GM23338 (cell line): ENCODE data around the gene FCN2. TPM values are rescaled to one million over a fixed set of nuclear protein-coding genes. Genes with fewer than 3 reads are reported as not detected.

Experiments
- ATAC-seq: fragments of 200-7000 bp; cut with Tn5 transposase; 3 replicates; pipeline ENCODE4 v1.9.1; 2020
- DNase-seq: peaks from one replicate; pipeline ENCODE4 v3.0.0-alpha.2; 2015; ENCODE audit warnings: low spot score
- H2AFZ ChIP-seq: fragments of 200-600 bp; sonication (generic); 2 replicates; pipeline ENCODE4 v1.8.0; 2016; ENCODE audit warnings: antibody characterized with exemption, mild to moderate bottlenecking, moderate library complexity
- H3F3A ChIP-seq: fragments of 200-600 bp; sonication (generic); replicated peaks from 2 replicates; pipeline ENCODE4 v1.8.0; 2017; ENCODE audit warnings: antibody characterized with exemption, mixed run types, low read depth
- H3K27ac ChIP-seq: fragments of 200-600 bp; sonication (generic); 2 replicates; pipeline ENCODE4 v1.6.1; 2016; ENCODE audit warnings: low read depth
- H3K27me3 ChIP-seq: fragments of 200-600 bp; sonication (generic); 2 replicates; pipeline ENCODE4 v1.8.0; 2016; ENCODE audit warnings: mild to moderate bottlenecking, mixed run types, moderate library complexity; ENCODE audit not compliant: insufficient read depth
- H3K36me3 ChIP-seq: fragments of 200-600 bp; sonication (generic); 2 replicates; pipeline ENCODE4 v1.8.0; 2016; ENCODE audit warnings: mild to moderate bottlenecking; ENCODE audit not compliant: insufficient read depth
- H3K4me1 ChIP-seq: fragments of 200-600 bp; sonication (generic); 2 replicates; pipeline ENCODE4 v1.8.0; 2016; ENCODE audit warnings: mild to moderate bottlenecking, moderate library complexity; ENCODE audit not compliant: insufficient read depth
- H3K4me2 ChIP-seq: fragments of 200-600 bp; sonication (generic); 2 replicates; pipeline ENCODE4 v1.7.1; 2017; ENCODE audit warnings: mixed run types
- H3K4me3 ChIP-seq: fragments of 200-600 bp; sonication (generic); 2 replicates; pipeline ENCODE4 v1.6.1; 2016; ENCODE audit warnings: mixed run types
- H3K79me2 ChIP-seq: fragments of 200-600 bp; sonication (generic); replicated peaks from 2 replicates; pipeline ENCODE4 v1.8.0; 2017; ENCODE audit warnings: mild to moderate bottlenecking; ENCODE audit not compliant: insufficient read depth
- H3K9me2 ChIP-seq: fragments of 200-600 bp; sonication (generic); 2 replicates; pipeline ENCODE4 v1.8.0; 2017; ENCODE audit not compliant: insufficient read depth
- H4K20me1 ChIP-seq: fragments of 200-600 bp; sonication (generic); replicated peaks from 2 replicates; pipeline ENCODE4 v1.8.0; 2017; ENCODE audit warnings: mild to moderate bottlenecking; ENCODE audit not compliant: insufficient read depth
- H3K27ac Mint-ChIP-seq: 2 replicates; pipeline ENCODE4 v1.8.0; 2020; ENCODE audit warnings: inconsistent platforms, mild to moderate bottlenecking, moderate library complexity, mixed read lengths
- H3K27me3 Mint-ChIP-seq: 3 replicates; pipeline ENCODE4 v1.8.0; 2022; ENCODE audit warnings: low read depth, mild to moderate bottlenecking, moderate library complexity, mixed read lengths, inconsistent platforms; ENCODE audit not compliant: insufficient read depth, poor library complexity
- H3K36me3 Mint-ChIP-seq: 3 replicates; pipeline ENCODE4 v1.8.0; 2021; ENCODE audit warnings: low read depth, mild to moderate bottlenecking, inconsistent platforms, moderate library complexity, mixed read lengths
- H3K4me1 Mint-ChIP-seq: 3 replicates; pipeline ENCODE4 v1.8.0; 2020; ENCODE audit warnings: mild to moderate bottlenecking, inconsistent platforms, mixed read lengths
- H3K4me3 Mint-ChIP-seq: 3 replicates; pipeline ENCODE4 v1.8.0; 2021; ENCODE audit warnings: moderate library complexity, mild to moderate bottlenecking, inconsistent platforms, mixed read lengths
- H3K9me3 Mint-ChIP-seq: 3 replicates; pipeline ENCODE4 v1.8.0; 2020; ENCODE audit warnings: moderate library complexity, mild to moderate bottlenecking, inconsistent platforms, mixed read lengths
- CREB1 ChIP-seq: fragments of 250-450 bp; sonication (Bioruptor Pico); IDR thresholded peaks from 2 replicates; pipeline ENCODE4 v1.5.0; 2020; ENCODE audit warnings: low read depth, mild to moderate bottlenecking, moderate library complexity
- EZH2 ChIP-seq: fragments of 200-600 bp; sonication (generic); IDR thresholded peaks from one replicate; pipeline ENCODE4 v1.8.0; 2017; ENCODE audit warnings: antibody characterized with exemption, mild to moderate bottlenecking, low read depth; ENCODE audit not compliant: unreplicated experiment
- EZH2phosphoT487 ChIP-seq: fragments of 200-600 bp; sonication (generic); IDR thresholded peaks from one replicate; pipeline ENCODE4 v1.8.1; 2018; ENCODE audit warnings: antibody characterized with exemption; ENCODE audit not compliant: unreplicated experiment
- JUNB ChIP-seq: IDR thresholded peaks from one replicate; pipeline ENCODE4 v1.6.1; 2016; ENCODE audit warnings: antibody characterized with exemption; ENCODE audit not compliant: unreplicated experiment
- STAT1 ChIP-seq: IDR thresholded peaks from one replicate; pipeline ENCODE4 v1.6.1; 2016; ENCODE audit warnings: antibody characterized with exemption; ENCODE audit not compliant: unreplicated experiment
- polyA plus RNA-seq: library from polyadenylated mRNA; unstranded; fragments of >200 nt; fragmentation: Nextera tagmentation; extraction: Ambion mirVana; gene quantifications from 2 replicates; pipeline ENCODE4 v1.2.1, GENCODE V29; 2016
- total RNA-seq: library from RNA; depleted of rRNA; stranded (reverse); fragments of >200 nt; shearing (Covaris generic); gene quantifications from 2 replicates; pipeline ENCODE4 v1.2.3, GENCODE V29; 2014
- TF ChIP-seq, protein P1 (sequence below): fragments of 250-450 bp; sonication (Bioruptor Pico); IDR thresholded peaks from 2 replicates; pipeline ENCODE4 v1.5.0; 2020; ENCODE audit warnings: mild to moderate bottlenecking, moderate library complexity
- TF ChIP-seq, protein P2 (sequence below), 2 experiments: fragments of 200-600 bp in 1 of 2; sonication (generic) in 1 of 2; conservative IDR thresholded peaks; 2 replicates each; pipeline versions ENCODE4 v1.5.1 to v1.6.1; 2016 to 2017; ENCODE audit warnings: antibody characterized with exemption in 2 of 2, low read depth in 2 of 2, mild to moderate bottlenecking in 2 of 2, moderate library complexity in 1 of 2

The FCN2 gene
- total and polyA plus RNA-seq, 2 experiments from 2014 or later = not detected

DNA sequence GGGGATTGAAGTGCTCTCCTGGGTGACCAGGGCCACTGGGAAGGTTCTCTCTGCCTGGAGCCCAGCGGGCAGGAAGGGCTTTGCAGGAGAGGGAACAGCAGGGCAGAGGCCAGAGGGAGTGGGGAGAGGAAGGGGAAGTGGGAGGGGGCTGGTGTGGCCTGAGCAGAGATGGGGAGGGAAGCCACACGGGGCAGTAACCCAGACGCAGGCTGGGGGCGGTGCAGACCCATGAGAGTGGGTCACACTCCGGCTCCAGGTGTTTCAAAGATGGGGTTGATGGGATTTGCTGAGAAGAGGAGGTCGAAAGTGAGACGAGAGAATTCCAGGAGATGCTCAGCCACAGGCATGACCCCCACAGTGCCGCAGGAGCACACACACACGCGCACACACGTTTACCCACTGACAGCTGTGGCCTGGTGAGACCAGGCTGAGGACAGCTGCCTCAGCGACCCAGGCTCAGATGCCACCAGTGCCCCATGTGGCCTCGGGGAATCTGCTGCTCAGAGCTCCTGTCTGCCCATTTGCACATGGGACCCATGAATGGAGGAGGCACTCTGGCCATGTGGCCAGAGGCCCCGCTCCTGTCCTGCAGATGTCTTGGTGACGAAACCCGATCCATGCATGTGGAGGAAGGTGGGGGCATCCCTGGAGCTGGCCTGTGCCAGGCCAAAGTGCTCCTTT, 32.7 kb upstream of the FCN2 start (continued):
- TF ChIP-seq, protein P1, sequence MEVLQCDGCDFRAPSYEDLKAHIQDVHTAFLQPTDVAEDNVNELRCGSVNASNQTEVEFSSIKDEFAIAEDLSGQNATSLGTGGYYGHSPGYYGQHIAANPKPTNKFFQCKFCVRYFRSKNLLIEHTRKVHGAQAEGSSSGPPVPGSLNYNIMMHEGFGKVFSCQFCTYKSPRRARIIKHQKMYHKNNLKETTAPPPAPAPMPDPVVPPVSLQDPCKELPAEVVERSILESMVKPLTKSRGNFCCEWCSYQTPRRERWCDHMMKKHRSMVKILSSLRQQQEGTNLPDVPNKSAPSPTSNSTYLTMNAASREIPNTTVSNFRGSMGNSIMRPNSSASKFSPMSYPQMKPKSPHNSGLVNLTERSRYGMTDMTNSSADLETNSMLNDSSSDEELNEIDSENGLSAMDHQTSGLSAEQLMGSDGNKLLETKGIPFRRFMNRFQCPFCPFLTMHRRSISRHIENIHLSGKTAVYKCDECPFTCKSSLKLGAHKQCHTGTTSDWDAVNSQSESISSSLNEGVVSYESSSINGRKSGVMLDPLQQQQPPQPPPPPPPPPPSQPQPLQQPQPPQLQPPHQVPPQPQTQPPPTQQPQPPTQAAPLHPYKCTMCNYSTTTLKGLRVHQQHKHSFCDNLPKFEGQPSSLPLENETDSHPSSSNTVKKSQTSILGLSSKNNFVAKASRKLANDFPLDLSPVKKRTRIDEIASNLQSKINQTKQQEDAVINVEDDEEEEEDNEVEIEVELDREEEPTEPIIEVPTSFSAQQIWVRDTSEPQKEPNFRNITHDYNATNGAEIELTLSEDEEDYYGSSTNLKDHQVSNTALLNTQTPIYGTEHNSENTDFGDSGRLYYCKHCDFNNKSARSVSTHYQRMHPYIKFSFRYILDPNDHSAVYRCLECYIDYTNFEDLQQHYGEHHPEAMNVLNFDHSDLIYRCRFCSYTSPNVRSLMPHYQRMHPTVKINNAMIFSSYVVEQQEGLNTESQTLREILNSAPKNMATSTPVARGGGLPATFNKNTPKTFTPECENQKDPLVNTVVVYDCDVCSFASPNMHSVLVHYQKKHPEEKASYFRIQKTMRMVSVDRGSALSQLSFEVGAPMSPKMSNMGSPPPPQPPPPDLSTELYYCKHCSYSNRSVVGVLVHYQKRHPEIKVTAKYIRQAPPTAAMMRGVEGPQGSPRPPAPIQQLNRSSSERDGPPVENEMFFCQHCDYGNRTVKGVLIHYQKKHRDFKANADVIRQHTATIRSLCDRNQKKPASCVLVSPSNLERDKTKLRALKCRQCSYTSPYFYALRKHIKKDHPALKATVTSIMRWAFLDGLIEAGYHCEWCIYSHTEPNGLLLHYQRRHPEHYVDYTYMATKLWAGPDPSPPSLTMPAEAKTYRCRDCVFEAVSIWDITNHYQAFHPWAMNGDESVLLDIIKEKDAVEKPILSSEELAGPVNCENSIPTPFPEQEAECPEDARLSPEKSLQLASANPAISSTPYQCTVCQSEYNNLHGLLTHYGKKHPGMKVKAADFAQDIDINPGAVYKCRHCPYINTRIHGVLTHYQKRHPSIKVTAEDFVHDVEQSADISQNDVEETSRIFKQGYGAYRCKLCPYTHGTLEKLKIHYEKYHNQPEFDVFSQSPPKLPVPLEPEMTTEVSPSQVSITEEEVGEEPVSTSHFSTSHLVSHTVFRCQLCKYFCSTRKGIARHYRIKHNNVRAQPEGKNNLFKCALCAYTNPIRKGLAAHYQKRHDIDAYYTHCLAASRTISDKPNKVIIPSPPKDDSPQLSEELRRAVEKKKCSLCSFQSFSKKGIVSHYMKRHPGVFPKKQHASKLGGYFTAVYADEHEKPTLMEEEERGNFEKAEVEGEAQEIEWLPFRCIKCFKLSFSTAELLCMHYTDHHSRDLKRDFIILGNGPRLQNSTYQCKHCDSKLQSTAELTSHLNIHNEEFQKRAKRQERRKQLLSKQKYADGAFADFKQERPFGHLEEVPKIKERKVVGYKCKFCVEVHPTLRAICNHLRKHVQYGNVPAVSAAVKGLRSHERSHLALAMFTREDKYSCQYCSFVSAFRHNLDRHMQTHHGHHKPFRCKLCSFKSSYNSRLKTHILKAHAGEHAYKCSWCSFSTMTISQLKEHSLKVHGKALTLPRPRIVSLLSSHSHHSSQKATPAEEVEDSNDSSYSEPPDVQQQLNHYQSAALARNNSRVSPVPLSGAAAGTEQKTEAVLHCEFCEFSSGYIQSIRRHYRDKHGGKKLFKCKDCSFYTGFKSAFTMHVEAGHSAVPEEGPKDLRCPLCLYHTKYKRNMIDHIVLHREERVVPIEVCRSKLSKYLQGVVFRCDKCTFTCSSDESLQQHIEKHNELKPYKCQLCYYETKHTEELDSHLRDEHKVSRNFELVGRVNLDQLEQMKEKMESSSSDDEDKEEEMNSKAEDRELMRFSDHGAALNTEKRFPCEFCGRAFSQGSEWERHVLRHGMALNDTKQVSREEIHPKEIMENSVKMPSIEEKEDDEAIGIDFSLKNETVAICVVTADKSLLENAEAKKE (CRISPR knock-in tag) = no peak
- TF ChIP-seq, protein P2, sequence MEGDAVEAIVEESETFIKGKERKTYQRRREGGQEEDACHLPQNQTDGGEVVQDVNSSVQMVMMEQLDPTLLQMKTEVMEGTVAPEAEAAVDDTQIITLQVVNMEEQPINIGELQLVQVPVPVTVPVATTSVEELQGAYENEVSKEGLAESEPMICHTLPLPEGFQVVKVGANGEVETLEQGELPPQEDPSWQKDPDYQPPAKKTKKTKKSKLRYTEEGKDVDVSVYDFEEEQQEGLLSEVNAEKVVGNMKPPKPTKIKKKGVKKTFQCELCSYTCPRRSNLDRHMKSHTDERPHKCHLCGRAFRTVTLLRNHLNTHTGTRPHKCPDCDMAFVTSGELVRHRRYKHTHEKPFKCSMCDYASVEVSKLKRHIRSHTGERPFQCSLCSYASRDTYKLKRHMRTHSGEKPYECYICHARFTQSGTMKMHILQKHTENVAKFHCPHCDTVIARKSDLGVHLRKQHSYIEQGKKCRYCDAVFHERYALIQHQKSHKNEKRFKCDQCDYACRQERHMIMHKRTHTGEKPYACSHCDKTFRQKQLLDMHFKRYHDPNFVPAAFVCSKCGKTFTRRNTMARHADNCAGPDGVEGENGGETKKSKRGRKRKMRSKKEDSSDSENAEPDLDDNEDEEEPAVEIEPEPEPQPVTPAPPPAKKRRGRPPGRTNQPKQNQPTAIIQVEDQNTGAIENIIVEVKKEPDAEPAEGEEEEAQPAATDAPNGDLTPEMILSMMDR (conservative IDR thresholded peaks at IDR 0.05; ENCODE audit: low read depth in 2 of 2) = no peak
- no peak for TF ChIP-seq STAT1
- no peak for TF ChIP-seq EZH2phosphoT487
- TF ChIP-seq JUNB = no peak
- no peak for TF ChIP-seq EZH2

DNA sequence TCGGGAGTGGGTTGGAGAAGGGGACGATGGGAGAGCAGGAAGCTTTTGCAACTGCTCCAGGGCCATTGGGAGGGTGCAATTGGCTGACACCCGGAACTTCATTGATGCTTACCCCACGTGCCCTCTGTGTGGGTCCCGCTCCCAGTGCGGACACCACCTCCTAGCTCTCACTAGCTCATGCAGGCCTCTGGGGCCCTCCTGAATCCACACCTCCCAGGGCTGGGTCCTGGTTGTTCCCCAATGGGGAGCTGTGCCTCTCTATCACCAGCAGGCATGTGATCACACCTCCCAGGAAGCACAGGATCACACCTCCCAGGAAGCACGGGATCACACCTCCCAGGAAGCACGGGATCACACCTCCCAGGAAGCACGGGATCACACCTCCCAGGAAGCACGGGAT, 32.1 kb upstream of the FCN2 start:
- Mint-ChIP-seq H3K4me3 (no peak overlapping the region), H3K36me3 (no peaks in the 10 kb centered on the region; the same call in 1 of the 3 replicates), H3K9me3 (peaks cover 2% of the 10 kb centered on the region; the same call in 2 of the 3 replicates), H3K27me3 (peaks cover 2% of the 10 kb centered on the region), H3K27ac (no peak overlapping the region), H3K4me1 (no peaks in the 10 kb centered on the region)
- no peaks in the 10 kb centered on the region for H3F3A ChIP-seq
- H3K27ac ChIP-seq = no peak overlapping the region
- H3K27me3 ChIP-seq = no peaks in the 10 kb centered on the region
- no peaks in the 10 kb centered on the region for H3K4me1 ChIP-seq
- H3K4me3 ChIP-seq = no peak overlapping the region
- no peak overlapping the region for H2AFZ ChIP-seq
- DNase-seq (no peak), ATAC-seq (no peak)
- H4K20me1 ChIP-seq = no peaks in the 10 kb centered on the region
- no peaks in the 10 kb centered on the region for H3K9me2 ChIP-seq
- TF ChIP-seq CREB1 (CRISPR knock-in tag) = no peak
- no peaks in the 10 kb centered on the region for H3K79me2 ChIP-seq
- no peak overlapping the region for H3K4me2 ChIP-seq
- H3K36me3 ChIP-seq = no peaks in the 10 kb centered on the region
